AG04450 (cell line): ENCODE measurements around the gene MAP1LC3B. TPM values are rescaled to one million over a fixed set of nuclear protein-coding genes. Genes with fewer than 3 reads are reported as not detected.
"Not testable (repeated sequence)": the region's sequence is repeated elsewhere in the genome, so short reads cannot be mapped to it uniquely, and the experiment has no call there.

ENCODE experiments used
- CTCF ChIA-PET: fragments of 300-600, 350-600 bp; formaldehyde crosslinking; extraction: SDS; loops from one replicate; lab custom pipeline; 2022; ENCODE audit warnings: antibody characterized with exemption, inconsistent platforms; lab: Charles Lee
- POLR2A ChIA-PET: fragments of 350-600 bp; formaldehyde crosslinking; extraction: SDS; loops from one replicate; lab custom pipeline; 2021; ENCODE audit warnings: antibody characterized with exemption, inconsistent platforms; lab: Yijun Ruan, JAX
- DNase-seq: peaks from one replicate; pipeline ENCODE4 v3.0.0-alpha.2; 2011; ENCODE audit warnings: low read depth, low spot score
- H3K27ac ChIP-seq: one replicate; pipeline ENCODE4 v1.5.1; 2012; ENCODE audit warnings: low read depth, low read length, control low read depth
- H3K27me3 ChIP-seq: one replicate; pipeline ENCODE4 v1.6.0; 2012; ENCODE audit warnings: low read length; ENCODE audit not compliant: control insufficient read depth, insufficient read depth
- H3K4me3 ChIP-seq: 2 replicates; pipeline ENCODE4 v1.5.1; 2011; ENCODE audit warnings: mild to moderate bottlenecking, low read depth, low read length, control low read depth
- H3K9me3 ChIP-seq: 2 replicates; pipeline ENCODE4 v1.5.1; 2012; ENCODE audit warnings: low read length; ENCODE audit not compliant: control insufficient read depth, insufficient read depth
- polyA plus RNA-seq: library from polyadenylated mRNA; depleted of rRNA; stranded (reverse); fragments of >200 nt; gene quantifications from 2 replicates; pipeline ENCODE4 v1.2.3, GENCODE V29; 2011
- TF ChIP-seq, protein P1 (sequence below): IDR thresholded peaks from 2 replicates; pipeline ENCODE4 v1.5.1; 2011; ENCODE audit warnings: low read depth, low read length, control low read depth, inconsistent platforms

The MAP1LC3B gene
- polyA plus RNA-seq, 1 experiment = 70.1 TPM

GRCh38 chr16:87374313-87374712, 17.8 kb upstream of the MAP1LC3B start:
- Histone ChIP-seq H3K9me3 (no peaks in the 10 kb centered on the region), H3K27ac (no peak overlapping the region), H3K4me3 (no peak overlapping the region), H3K27me3 (no peaks in the 10 kb centered on the region)
- CTCF ChIA-PET = interaction anchor here (0.6 kb wide), 1 partner anchor 58 kb away, joined by 3 read pairs; no protein-coding TSS in a partner anchor
- TF ChIP-seq, protein P1, sequence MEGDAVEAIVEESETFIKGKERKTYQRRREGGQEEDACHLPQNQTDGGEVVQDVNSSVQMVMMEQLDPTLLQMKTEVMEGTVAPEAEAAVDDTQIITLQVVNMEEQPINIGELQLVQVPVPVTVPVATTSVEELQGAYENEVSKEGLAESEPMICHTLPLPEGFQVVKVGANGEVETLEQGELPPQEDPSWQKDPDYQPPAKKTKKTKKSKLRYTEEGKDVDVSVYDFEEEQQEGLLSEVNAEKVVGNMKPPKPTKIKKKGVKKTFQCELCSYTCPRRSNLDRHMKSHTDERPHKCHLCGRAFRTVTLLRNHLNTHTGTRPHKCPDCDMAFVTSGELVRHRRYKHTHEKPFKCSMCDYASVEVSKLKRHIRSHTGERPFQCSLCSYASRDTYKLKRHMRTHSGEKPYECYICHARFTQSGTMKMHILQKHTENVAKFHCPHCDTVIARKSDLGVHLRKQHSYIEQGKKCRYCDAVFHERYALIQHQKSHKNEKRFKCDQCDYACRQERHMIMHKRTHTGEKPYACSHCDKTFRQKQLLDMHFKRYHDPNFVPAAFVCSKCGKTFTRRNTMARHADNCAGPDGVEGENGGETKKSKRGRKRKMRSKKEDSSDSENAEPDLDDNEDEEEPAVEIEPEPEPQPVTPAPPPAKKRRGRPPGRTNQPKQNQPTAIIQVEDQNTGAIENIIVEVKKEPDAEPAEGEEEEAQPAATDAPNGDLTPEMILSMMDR = no peak
- POLR2A ChIA-PET = no interaction called here
- no peak for DNase-seq

DNA sequence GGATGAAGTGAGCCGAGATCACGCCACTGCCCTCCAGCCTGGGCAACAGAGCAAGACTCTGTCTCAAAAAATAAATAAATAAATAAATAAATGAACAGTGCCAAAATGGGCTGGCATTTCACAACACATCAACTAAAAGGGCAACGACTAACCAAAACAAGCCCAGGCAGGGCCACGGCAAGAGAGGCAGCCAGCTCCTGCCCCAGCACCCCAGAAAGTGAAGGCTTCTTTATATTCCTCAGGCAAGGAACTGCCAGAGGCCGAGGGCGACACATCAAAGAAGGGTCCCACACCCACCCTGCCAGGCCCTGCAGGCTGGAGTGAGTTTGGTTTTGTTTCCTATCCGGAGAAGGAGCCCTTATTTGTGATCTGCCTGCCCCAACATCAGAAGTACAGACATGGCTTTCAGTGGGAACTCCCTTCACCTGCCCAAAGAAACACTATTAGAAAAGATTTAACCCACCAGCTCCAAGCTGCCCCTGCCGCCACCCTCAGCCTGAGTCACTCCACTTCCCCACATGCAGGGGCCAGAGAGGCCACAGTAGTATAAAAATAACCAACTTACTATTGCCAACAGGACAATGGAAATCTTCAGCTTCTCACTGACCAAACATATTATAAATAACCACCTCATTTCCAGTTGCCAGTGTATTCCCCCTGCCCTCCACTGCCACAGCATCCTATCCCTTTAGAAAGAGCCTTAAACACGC, 16.6 kb upstream of the MAP1LC3B start:
- no peaks in the 10 kb centered on the region for H3K9me3 ChIP-seq
- H3K27ac ChIP-seq = no peak overlapping the region
- ChIA-PET CTCF (no interaction called here), POLR2A (interaction anchor here (1.0 kb wide), 1 partner anchor 12 kb away, joined by 5 read pairs; no protein-coding TSS in a partner anchor)
- TF ChIP-seq, protein P1 = no peak
- DNase-seq = no peak
- no peaks in the 10 kb centered on the region for H3K27me3 ChIP-seq
- H3K4me3 ChIP-seq = no peak overlapping the region

DNA sequence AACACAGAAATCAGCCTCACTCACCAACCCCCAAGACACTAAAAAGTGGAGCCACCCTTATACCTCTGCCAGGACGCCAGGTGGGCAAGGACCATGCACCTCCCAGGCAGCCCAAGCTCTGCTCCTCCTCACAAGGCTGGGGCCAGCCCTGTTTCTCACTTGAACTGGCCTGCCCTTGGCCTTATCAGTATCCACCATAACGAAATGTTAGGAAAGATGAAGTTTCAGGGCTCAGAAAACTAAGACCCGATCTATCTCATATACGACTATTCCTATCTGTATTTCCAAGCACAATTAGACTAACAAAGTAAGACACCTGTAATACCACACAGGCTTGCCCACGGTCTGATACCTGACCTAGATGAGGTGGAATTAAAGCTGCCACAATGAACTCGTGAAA, 15.5 kb upstream of the MAP1LC3B start:
- CTCF ChIA-PET = no interaction called here
- Histone ChIP-seq H3K27ac (no peak overlapping the region), H3K27me3 (no peaks in the 10 kb centered on the region), H3K4me3 (no peak overlapping the region), H3K9me3 (no peaks in the 10 kb centered on the region)
- no peak for DNase-seq
- POLR2A ChIA-PET = no interaction called here
- TF ChIP-seq, protein P1 = no peak

GRCh38 chr16:87379312-87379752, 12.8 kb upstream of the MAP1LC3B start:
- H3K9me3 ChIP-seq, H3K4me3 ChIP-seq, DNase-seq, CTCF ChIA-PET, H3K27ac ChIP-seq, H3K27me3 ChIP-seq, POLR2A ChIA-PET: not testable (repeated sequence)

GRCh38 chr16:87380403-87380802, 11.7 kb upstream of the MAP1LC3B start:
- CTCF ChIA-PET = interaction anchor here (1.4 kb wide), 1 partner anchor 36 kb away, joined by 5 read pairs; no protein-coding TSS in a partner anchor
- H3K4me3 ChIP-seq = peak overlapping the region; percentile 76
- peak overlapping the region; percentile 39 for H3K27ac ChIP-seq

More at GRCh38 chr16:87380403-87380802, 11.7 kb upstream of the MAP1LC3B start:
- Histone ChIP-seq H3K9me3 (no peaks in the 10 kb centered on the region), H3K27me3 (no peaks in the 10 kb centered on the region)
- TF ChIP-seq, protein P1 = no peak
- POLR2A ChIA-PET = no interaction called here
- no peak for DNase-seq
